Fibroblast of lung (primary cell): ENCODE results near the gene GRAMD2B.

Source experiments
- EZH2 ChIP-seq: IDR thresholded peaks from 2 replicates; pipeline ENCODE4 v1.5.1; 2012; ENCODE audit warnings: low read length, control low read depth, mild to moderate bottlenecking; ENCODE audit errors: missing control alignments
- TF ChIP-seq, protein P1 (sequence below), 2 donors: IDR thresholded peaks in 1 of 2; conservative IDR thresholded peaks in 1 of 2; 1 replicate in 1 of 2; 2 replicates in 1 of 2; pipeline ENCODE4 v1.5.1; 2011 to 2012; ENCODE audit warnings: low read length in 2 of 2, control low read depth in 1 of 2, inconsistent platforms in 1 of 2, low read depth in 1 of 2, mild to moderate bottlenecking in 1 of 2

DNA sequence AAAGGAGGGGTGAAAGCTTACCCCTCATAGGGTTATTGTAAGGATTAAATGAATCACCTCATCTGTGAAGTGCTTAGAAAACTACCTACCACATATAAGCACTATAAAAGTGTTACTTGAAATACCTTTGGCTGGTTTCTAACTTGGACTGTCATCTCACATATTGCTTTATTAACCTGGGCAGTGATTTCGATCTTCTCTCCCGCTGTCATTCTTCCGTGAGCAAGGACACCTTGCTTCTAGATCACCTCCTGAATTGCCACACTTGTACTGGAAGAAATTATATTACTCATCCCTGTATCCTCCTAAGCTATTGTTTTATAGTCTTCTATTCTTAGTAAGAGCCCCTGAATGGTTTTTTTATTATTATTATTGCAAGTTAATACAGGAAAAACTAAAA lies 34.0 kb upstream of the GRAMD2B start:
- TF ChIP-seq, protein P1, sequence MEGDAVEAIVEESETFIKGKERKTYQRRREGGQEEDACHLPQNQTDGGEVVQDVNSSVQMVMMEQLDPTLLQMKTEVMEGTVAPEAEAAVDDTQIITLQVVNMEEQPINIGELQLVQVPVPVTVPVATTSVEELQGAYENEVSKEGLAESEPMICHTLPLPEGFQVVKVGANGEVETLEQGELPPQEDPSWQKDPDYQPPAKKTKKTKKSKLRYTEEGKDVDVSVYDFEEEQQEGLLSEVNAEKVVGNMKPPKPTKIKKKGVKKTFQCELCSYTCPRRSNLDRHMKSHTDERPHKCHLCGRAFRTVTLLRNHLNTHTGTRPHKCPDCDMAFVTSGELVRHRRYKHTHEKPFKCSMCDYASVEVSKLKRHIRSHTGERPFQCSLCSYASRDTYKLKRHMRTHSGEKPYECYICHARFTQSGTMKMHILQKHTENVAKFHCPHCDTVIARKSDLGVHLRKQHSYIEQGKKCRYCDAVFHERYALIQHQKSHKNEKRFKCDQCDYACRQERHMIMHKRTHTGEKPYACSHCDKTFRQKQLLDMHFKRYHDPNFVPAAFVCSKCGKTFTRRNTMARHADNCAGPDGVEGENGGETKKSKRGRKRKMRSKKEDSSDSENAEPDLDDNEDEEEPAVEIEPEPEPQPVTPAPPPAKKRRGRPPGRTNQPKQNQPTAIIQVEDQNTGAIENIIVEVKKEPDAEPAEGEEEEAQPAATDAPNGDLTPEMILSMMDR (conservative IDR thresholded peaks at IDR 0.05 in 1 of 2, IDR thresholded peaks at IDR 0.05 in 1 of 2; ENCODE audit: low read depth in 1 of 2, low read length in 2 of 2), result no peak
- TF ChIP-seq EZH2, result no peak
